ENCODE data around the gene EDC4. TPM values are rescaled to one million over a fixed set of nuclear protein-coding genes. Genes with fewer than 3 reads are reported as not detected.

EDC4 gene
- total and polyA plus RNA-seq, 9 of the 15 experiments (the other 6 are each of a cell fraction or from before 2014, with no cell fraction given): 1.1 to 131 (median 74.0) TPM

- TF ChIP-seq NFIC (IDR thresholded peaks at IDR 0.05) (0 out of 2 replicates have a peak, but pooled peaks have one; percentile 59), DEAF1 (CRISPR knock-in tag; IDR thresholded peaks at IDR 0.05) (no peak), NCOR1 (IDR thresholded peaks at IDR 0.05) (no peak), THAP12 (CRISPR knock-in tag; IDR thresholded peaks at IDR 0.05) (0 out of 2 replicates have a peak, but pooled peaks have one; percentile 33), LCOR (CRISPR knock-in tag; IDR thresholded peaks at IDR 0.05) (0 out of 2 replicates have a peak, but pooled peaks have one; percentile 63)
Observed at GRCh38 chr16:67841198-67841815, 31.5 kb upstream of the EDC4 start (continued).
